Left renal pelvis (tissue), 4 donors: Measurements from ENCODE around the gene SLC25A1. TPM values are rescaled to one million over a fixed set of nuclear protein-coding genes. Genes with fewer than 3 reads are reported as not detected.

Source experiments
- DNase-seq, 4 donors: peaks; one replicate each; pipeline ENCODE4 v3.0.0-alpha.2; 2013; ENCODE audit warnings: low read depth in 4 of 4, low spot score in 3 of 4
- polyA plus RNA-seq, 4 donors: library from polyadenylated mRNA; unstranded; fragments of 120-200 nt; gene quantifications; one replicate each; pipeline ENCODE4 v1.2.1, GENCODE V29; 2013; ENCODE audit not compliant: insufficient read length in 4 of 4

SLC25A1 gene
- polyA plus RNA-seq, 4 donors, result 30.7 to 84.1 (median 69.1) TPM

DNA sequence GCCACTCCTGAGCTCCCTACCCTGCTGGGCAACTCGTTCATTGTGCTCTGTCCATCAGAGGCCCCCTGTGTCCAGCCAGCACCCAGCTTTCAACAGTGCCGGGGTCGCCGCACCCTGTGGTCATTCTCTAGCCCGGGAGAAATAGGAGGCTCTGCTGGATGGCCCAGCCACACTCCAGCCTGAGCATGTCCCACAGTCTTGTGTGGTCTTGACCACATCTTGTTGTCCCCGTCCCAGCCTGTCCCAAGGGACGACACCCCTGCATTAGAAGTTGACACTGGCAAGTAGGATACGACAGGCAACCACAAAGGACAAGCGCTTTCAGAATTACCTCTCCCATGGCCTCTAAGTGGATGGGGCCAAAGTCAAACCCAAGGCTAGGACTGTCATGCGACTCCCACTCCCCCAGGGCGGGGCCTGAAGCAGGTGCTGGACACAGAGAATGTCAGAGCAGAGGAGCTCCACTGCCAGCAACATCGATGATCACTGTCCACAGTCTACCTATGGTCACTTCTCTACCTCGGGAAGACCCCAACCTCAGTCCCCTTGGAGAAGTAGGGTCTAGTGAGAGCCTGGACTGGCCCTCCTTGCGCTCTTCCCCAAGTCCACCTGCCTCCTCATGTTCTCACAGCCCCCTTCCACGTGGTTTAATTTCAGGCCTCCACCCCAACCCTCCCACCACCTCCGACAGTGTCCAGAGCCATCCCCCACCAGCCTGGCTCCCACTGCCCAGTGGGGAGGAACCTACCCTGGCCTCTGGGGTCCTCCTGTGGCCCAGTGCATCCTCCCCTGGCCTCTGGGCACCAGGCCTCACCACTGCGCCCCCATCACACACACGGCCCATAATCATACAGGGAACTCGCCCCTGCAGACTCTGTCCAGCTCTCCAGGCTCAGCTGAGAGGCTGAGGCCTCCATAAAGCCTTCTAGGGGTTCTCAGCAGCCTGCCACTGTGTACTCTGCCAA, 51.9 kb downstream of the SLC25A1 start:
- DNase-seq, result no peak

Other genes with a start within 250 kb of the SLC25A1 start
- gene PRODH, start 242.4 kb downstream of the SLC25A1 start, polyA plus RNA-seq, result 10 to 100 TPM in 2 of 4 donors, 1 to 10 TPM in 1, under 1 TPM in 1; 0.75 to 24.0 (median 11.0) TPM
- 10 to 100 TPM; 69.0 to 75.9 (median 71.2) TPM for gene DGCR2, start 56.3 kb downstream of the SLC25A1 start, polyA plus RNA-seq
- gene TSSK2, start 47.4 kb downstream of the SLC25A1 start, polyA plus RNA-seq, result under 1 TPM in 1 of 4 donors, not detected in 3; 0.15 TPM
- 10 to 100 TPM; 11.9 to 14.8 (median 13.6) TPM for gene ESS2, start 34.1 kb downstream of the SLC25A1 start, polyA plus RNA-seq
- not detected for gene GSC2, start 28.4 kb downstream of the SLC25A1 start, polyA plus RNA-seq
- gene CLTCL1, start 113.0 kb upstream of the SLC25A1 start, polyA plus RNA-seq, result 1 to 10 TPM; 5.2 to 6.7 (median 6.0) TPM